ENCODE data around the gene HOMER2.

- no peak for TF ChIP-seq HNF1B (CRISPR knock-in tag; IDR thresholded peaks at IDR 0.05)
- no peak for TF ChIP-seq MAF1 (CRISPR knock-in tag; IDR thresholded peaks at IDR 0.05; ENCODE audit: borderline replicate concordance)
- no peak for TF ChIP-seq PRMT3 (CRISPR knock-in tag; IDR thresholded peaks at IDR 0.05; ENCODE audit: borderline replicate concordance, low read depth)
- TF ChIP-seq ZBTB7A (CRISPR knock-in tag; IDR thresholded peaks at IDR 0.05) = no peak
- no peak for TF ChIP-seq POLR2A (IDR thresholded peaks at IDR 0.05; ENCODE audit: insufficient read depth in 1 of 2, low read depth in 2 of 2, low read length in 2 of 2)
- TF ChIP-seq CTCF (CRISPR knock-in tag; IDR thresholded peaks at IDR 0.05) = no peak
- no peak for TF ChIP-seq ZBTB33 (CRISPR knock-in tag; IDR thresholded peaks at IDR 0.05)
- TF ChIP-seq MXD4 (CRISPR knock-in tag; IDR thresholded peaks at IDR 0.05) = no peak
- no peak for TF ChIP-seq ZFP62 (CRISPR knock-in tag; IDR thresholded peaks at IDR 0.05)
- no peak for TF ChIP-seq CC2D1A (CRISPR knock-in tag; IDR thresholded peaks at IDR 0.05)
- TF ChIP-seq CHD2 (IDR thresholded peaks at IDR 0.05; ENCODE audit: low read depth, low read length) = no peak
- no peak for TF ChIP-seq TAF1 (CRISPR knock-in tag; IDR thresholded peaks at IDR 0.05)
- TF ChIP-seq POLR2AphosphoS5 (IDR thresholded peaks at IDR 0.05; ENCODE audit: low read depth, low read length) = no peak
These were observed at the start of gene HOMER2 for GRCh38 chr15:82952158-82953081.
